ENCODE measurements around the gene POMGNT2.

POMGNT2 gene

DNA sequence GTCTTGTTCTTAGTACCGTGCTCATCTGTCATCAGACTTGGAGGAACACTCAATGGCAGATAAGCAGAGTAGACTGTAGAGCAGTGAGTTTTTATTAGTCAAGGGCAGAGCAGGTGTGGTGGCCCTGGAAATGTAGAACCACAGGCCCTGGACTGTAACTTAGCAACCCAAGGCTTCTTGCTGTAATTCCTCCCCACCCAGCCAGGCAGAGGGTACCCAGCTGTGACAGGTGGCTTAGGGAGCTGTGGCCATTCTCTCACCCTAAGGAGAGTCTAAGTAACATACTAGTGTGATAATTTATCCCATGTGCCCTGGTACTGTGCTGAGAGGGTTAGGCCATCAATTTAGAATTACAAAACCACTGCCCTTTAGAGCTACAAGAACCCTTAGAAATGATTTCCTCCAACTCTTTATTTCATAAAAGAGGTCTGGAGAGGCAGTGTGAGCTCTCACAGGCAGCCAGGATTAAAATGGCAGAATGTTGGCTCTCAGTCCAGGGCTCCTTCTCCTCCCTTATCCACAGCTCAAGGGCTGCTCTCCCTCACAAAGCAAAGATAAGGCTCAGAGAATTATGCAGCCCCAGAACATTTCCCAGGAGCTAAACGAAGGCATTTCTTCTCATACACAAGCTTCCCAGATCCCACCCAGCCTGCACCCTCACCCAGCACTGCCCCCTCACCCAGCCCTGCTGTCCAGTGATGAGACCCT lies 3.0 kb downstream of the POMGNT2 start:
- DNase-seq, result peak; percentile 8

DNA sequence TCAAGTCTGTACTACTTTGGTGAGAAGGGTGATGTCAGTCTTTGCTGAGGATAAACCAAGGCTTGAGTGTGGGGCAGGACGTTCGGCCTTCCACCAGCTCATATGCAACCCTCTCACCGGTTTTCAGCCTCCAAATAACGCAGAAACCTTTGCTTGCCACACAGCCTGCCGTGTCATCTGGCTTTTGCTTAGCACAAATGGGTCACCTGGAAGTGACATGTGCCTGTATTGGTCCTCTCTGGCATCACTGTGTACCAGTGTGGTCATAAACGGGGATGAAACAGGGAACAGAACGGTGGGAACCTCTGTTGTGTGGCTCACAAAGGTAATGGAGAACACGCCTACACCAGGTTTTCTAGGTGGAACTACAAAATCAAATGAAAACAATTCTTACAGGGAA lies 7.1 kb downstream of the POMGNT2 start:
- no peak for DNase-seq

GRCh38 chr3:43097400-43098080 lies 8.3 kb downstream of the POMGNT2 start:
- no peak for DNase-seq

GRCh38 chr3:43096761-43097160 lies 9.1 kb downstream of the POMGNT2 start:
- DNase-seq, result no peak

DNA sequence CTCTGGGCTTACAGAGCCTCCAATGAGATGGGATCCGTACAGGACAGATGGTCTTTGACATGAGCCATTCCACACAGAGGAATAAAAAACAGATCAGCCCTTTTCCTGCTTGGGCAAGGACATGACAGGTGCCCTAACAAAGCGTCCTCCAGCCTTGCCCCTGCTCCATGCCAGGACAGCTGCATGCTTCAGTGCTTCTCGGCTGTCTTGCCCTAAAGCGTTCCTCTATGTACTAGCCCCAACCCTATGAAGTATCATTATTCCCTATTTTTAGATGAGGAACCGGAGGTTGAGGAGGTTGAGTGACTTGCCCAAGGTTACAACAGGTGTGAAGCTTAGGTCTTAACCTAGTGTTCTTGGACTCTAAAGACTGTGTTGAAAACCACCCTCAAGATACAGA lies 10.5 kb downstream of the POMGNT2 start:
- DNase-seq, result no peak

DNA sequence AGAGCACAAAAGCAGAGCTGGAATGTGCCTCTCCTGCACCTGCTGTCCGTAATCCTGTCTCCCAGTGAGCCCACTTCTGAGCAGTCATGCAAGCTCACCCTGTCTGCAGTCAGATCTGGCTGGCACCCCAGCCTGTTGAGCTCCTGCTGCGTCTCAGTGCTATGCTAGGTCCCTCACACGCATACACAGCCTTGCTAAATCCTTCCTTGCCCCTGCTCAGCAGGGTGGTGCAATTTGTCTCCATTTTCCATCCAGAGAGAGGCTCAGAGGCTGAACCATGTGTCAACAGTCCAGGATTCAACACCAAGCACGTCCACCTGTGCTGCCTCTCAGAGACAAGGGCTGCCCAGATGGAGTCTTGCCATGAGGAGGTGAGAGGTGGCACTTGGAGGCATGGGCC lies 11.0 kb downstream of the POMGNT2 start:
- no peak for DNase-seq

- DNase-seq, result no peak
Observed at GRCh38 chr3:43094381-43094780, 11.5 kb downstream of the POMGNT2 start.

- no peak for DNase-seq
Observed at GRCh38 chr3:43093974-43094373, 11.9 kb downstream of the POMGNT2 start.

DNA sequence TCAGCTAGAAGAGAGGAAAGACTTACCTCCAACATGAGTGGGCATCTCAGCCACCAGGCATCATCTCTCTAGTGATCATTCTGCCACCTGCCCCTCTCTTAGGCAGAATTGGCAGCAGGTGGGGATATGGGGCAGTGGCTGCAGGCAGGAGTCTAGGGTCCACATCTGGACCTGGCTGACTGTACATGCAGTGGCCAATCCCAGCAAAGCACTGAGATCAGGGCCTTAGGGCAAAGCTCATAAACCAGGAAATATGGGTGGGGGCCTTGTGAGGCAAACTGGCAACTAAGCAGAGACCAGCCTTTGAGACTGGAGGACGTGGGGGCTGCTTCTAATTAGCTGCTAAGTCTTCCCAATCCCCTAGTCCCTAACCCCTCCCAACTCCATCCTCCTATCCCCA lies 12.9 kb downstream of the POMGNT2 start:
- DNase-seq, result no peak

GRCh38 chr3:43091481-43091880 lies 14.4 kb downstream of the POMGNT2 start:
- no peak for DNase-seq

DNA sequence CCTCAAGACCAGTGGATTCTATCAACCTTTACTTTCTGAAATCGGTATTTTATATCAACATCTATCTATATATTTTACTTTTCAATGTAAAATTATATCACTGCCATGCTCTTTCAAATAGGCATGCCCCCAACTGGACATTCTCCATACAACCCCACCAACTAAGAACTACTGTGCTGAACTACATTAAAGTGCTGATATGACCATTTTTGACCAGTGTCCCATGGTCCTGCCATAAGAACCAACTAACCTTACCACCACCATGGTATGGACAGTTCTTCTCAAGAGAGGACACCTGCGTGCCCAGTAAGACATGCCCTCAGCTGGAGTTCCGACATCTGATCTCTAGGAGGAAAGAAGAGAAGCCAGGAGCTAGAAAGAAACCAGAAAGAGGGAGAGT lies 15.6 kb downstream of the POMGNT2 start:
- DNase-seq, result no peak

- no peak for DNase-seq
Observed at GRCh38 chr3:43089081-43089480, 16.8 kb downstream of the POMGNT2 start.

DNA sequence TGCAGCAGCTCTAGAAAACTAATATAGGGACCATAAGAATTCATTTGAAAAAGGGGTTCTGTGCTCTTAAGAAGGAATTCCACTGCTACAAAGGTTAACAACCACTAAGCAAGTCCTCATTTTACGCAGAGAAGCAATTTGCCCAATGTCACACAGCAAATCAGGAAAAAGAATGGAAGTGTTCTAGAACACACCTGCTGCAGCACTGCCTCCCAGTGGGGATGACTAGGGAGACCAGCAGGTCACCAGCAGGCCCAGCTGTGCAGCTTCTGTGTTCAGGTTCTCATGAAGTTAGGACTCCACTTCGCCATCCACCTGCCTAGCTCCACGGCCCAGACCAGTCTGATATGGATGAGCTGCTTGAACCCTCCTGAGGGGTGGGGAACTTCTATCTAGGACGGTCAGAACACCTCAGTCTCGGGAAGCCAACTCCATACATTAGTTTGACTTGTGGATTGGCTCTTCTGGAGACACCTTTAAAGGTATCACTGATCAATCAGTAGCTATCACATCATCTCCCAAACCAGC lies 18.6 kb downstream of the POMGNT2 start:
- no peak for DNase-seq

GRCh38 chr3:43086460-43087165 lies 19.3 kb downstream of the POMGNT2 start:
- DNase-seq, result no peak

- DNase-seq, result no peak
Observed at GRCh38 chr3:43082457-43082856, 23.4 kb downstream of the POMGNT2 start.

- DNase-seq, result no peak
Observed at GRCh38 chr3:43081796-43082195, 24.1 kb downstream of the POMGNT2 start.

- DNase-seq, result no peak
Observed at GRCh38 chr3:43080726-43081568, 24.9 kb downstream of the POMGNT2 start.

GRCh38 chr3:43079536-43080332 lies 26.1 kb downstream of the POMGNT2 start:
- no peak for DNase-seq

DNA sequence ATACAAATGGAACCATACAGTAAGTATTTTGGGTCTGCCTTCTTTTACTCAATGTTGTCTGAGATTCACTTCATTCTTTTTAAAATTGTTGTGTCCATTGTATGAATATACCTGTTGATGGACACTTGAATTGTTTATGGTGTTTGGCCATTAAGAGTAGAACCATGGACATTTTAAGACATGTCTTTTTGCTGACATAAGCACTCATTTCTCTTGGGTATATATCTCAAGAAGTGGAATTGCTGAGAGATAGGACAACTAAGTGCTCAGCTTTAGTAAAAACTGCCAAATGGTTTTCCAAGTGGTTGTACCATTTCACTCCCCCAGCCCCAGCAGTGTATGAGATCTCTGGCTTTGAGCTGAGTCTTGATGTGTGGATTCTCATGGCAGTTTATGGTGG lies 28.2 kb downstream of the POMGNT2 start:
- no peak for DNase-seq

DNA sequence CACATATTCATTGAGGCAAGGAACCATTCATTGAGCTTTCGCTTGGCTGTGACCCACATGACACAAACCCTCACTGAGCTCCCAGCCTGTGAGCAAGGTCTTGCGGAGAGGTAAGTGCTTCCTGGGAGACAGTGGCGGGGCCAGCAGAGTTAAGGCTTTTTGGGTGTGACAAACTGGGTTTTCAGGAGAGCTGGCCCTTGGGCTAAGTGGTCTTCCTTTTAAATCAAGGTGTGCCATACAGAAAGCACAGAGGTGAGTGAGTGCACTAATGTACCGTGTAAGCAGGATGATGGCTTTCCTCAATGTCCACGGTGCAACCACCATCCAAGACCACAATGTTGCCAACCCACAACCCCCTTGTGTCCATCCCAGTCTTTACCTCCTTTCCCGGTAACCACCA lies 28.6 kb downstream of the POMGNT2 start:
- no peak for DNase-seq

DNA sequence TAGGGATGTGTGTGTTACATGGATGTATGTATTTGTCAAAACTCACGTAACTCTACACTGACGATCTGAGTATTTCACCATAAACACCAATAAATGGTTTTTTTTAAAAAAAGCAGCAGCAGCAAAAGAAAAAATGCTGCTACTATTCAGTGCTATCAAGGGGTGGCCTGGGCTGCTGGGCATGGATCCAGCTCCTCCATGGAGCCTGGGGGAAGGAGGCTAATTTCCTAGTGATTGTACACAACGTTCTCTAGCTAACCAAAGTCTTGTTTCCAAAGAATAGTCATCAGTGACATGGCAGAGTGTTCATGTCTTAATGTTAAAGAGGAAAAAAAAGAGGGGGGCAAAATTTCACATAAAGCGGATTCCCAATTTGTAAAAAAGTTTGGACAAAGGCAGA lies 29.0 kb downstream of the POMGNT2 start:
- DNase-seq, result no peak

Data from NCI-H510A (cell line).